ENCODE results near the gene RALGPS1.
"Not testable (repeated sequence)": the region's sequence is repeated elsewhere in the genome, so short reads cannot be mapped to it uniquely, and the experiment has no call there.

Gene RALGPS1

DNA sequence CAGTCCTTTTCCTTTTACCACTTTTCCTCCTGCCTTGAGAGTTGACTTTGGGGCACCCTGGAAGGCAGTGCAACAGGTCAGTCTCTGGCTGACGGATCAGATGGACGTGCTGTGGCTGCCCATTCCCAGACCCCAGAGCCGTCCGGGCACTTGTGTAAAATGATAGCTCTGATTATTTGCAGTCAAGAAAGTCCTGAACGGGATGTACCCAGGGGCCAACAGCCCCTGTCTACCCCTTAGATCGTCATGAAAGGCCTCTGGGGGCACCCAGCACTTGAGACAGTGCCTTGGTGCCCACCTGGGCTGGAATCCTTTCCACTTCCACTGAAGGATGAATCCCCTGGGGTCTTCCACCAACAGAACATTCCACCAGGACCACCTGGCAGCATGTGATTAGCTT, 225.6 kb downstream of the RALGPS1 start:
- no peak for DNase-seq

DNA sequence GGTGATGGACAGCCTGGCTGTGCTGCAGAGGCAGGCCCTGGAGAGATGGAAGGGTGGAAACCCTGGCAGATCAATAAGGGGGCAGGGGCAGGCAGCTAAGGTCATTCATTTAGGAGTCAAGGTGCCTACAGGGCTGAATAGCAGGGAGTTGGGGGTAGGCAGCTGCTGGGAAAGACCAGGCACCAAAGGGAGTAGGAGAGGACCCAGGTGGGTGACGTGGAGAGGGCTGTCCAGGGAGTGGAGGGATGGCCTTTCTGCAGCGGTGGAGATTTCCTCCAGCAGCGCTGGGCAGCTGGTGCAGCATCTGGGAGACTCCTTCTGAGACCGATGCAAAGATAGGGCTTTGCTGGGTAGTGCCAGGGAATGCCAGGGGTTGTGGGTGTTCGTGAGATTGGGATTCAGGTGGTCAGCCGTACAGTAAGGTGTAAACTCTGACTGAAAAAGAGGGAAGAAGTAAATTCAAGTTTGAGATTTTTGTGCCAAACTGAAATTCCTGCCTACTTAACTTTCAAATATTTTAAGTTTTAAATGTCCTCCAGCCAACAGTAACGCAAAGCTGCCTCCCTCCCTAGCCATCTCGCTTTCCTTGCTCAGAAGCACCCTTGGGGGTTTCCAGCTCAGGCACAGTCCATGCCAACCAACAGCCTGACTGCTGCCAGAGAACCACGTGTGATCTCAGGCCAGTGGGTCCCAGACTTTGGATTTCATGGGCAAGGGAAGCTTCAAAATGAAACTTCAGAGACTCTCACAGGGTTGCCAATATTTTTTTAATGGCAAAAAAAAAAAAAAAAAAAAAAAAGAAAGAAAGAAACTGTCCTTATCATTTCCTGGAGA, 226.5 kb downstream of the RALGPS1 start:
- DNase-seq, result no peak

DNA sequence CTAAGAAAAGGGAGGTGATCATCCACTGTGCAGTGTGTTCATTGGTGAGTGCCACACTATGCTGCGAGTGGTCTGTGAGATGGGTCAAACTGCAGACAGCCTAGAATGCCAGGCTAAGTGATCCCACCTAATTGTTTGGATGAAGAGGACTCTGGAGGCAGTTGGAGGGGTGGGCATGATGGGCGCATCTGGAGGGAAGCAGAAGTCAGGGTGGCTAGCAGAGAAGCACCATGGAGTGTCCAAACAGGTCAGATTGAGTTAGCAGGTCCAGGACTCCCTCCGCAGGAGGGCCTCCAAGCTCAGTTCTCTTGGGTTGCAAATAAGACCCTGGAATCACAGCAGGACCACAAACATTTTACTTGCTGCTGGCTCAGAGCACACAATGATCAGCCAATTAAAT, 227.7 kb downstream of the RALGPS1 start:
- DNase-seq, result no peak

DNA sequence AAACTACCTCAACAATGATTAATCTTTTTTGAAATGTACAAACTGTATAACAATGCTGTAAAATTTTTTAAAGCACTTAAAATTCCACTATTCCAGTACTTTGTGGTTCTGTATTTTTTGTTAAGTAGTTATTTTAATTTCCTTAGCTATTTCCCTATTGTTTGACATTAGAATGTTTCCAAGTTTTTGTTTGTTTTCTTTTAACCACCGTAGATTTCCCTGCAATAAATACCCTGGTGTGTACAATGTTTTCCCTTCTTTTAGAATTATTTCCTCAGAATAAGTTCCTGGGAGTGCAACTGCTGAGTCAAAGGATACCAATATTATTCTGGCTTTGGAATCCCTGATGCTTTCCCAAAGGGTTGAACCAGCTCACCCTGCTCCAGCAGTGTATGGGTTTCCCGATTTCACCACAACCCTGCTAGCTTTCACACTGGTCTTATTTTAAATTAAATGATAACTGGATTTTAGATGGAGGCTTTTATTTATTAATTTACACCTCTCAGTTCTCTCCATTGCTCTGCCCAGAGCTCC, 228.4 kb downstream of the RALGPS1 start:
- DNase-seq, result no peak

DNA sequence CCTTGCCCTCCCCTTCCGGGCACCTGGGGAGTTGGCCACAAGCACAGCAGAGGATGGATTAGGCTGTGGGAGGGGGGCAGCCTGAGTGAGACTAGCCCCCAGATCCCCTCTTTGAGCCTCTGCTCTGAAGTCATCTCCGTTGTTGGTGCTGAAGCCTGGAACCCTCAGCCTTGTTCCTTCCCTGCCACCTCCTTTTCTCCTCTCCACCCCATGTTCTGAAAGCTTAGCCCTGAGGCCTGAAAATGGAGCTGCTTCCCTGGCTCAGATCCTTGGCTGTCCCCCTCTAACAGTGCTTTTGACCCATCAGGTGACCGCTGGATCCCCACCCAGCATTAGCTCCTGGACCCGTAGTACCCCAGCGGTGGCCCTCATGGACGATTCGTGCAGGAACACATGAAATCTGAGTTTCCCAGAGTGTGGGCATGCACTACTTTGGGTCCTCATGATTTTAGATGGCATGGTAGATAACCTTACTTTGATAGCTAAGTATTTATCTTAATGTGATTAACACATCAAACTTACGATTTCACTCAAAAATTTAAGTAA, 229.4 kb downstream of the RALGPS1 start:
- DNase-seq, result no peak

DNA sequence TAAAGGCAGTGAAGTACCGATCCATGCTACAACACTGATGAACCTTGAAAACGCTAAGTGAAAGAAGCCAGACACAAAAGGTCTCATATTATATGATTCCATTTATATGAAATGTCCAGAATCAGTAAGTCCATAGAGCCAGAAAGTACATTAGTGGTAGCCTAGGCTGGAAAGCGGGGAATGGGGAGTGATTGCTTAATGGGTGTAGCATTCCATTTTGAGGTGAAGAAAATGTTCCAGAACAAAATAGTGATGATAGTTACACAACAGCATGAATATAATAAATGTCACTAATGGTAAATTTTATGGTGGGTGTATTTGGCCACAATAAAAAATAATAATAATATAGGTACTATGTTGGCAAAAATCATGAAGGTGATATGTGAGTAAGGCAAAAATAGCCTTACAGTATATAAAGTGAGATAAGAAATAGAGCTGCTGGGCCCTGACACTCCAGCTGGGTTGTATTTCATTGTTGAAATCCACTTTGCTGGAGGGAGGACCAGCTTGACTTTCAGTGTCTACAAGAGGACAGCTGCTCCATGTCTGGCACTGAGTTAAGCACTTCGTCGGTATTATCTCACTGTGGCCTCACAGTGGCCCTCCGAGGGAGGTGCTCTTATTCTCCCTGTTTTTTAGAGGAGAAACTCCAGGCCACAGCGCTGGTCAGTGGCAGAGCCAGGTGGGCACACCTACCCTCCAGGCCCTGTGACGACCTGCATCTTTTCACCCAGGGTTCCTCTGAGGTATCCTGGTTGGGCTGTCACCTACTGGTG, 230.3 kb downstream of the RALGPS1 start:
- peak; percentile 9 for DNase-seq

DNA sequence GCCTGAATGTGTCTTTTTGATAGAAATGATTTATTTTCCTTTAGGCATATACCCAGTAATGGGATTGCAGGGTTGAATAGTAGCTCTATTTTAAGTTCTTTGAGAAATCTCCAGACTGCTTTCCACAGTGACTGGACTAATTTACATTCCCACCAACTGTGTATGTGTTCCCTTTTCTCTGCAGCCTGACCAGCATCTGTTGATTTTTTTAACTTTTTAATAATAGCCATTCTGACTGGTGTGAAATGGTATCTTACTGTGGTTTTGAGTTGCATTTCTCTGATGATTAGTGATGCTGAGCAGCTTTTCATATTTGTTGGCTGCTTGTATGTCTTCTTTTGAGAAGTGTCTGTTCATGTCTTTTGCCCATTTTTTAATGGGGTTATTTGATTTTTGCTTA, 232.3 kb downstream of the RALGPS1 start:
- DNase-seq, result not testable (repeated sequence)

DNA sequence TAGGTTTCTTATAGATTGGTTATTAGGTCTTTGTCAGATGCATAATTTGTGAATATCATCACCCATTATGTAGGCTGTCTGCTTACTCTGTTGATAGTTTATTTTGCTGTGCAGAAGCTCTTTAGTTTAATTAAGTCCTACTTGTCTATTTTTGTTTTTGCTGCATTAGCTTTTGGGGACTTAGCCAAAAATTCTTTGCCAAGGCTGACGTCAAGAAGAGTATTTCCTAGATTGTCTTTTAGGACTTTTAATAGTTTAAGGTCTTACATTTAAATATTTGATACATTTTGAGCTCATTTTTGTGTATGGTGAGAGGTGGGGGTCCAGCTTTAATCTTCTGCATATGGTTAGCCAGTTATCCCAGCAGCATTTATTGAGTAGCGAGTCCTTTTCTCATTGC, 232.7 kb downstream of the RALGPS1 start:
- DNase-seq, result no peak

DNA sequence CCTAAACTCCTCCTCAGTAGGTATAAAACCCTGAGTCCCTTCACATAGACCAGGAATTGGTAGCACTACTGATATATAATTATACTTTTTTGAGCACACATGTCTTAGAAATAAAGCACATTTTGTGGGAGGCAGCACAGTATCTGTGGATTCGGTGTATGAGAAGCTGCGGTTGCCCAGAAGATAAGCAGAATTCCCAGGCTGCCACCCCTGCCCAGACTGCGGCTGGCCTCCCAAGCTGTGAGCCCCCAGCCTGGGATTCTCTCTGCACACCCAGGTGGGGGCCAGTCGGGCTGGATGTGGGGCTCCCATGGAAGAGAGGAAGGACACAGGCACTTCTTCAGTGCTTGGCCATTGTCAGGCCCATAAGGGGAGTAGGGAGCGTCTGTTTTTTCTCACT, 233.4 kb downstream of the RALGPS1 start:
- no peak for DNase-seq

DNA sequence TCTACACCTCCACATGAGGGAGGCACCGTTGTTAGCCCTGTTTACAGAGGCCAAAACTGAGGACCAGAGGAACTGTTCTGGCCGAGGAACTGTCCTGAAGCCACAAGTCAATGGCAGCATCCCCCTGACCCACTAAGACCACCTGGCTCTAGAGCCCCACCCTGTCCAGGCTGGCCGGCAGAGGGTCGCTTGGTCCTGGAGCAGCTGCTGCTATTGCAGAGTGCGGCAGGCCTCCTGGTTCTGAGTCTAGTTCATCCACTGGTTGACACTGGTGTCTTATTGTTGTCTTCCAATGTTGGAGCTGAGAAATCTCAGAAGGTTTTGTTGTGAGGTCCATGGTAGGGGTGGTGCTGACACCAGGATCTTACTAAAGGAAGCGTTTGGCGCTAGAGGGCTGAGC, 234.4 kb downstream of the RALGPS1 start:
- DNase-seq, result no peak

DNA sequence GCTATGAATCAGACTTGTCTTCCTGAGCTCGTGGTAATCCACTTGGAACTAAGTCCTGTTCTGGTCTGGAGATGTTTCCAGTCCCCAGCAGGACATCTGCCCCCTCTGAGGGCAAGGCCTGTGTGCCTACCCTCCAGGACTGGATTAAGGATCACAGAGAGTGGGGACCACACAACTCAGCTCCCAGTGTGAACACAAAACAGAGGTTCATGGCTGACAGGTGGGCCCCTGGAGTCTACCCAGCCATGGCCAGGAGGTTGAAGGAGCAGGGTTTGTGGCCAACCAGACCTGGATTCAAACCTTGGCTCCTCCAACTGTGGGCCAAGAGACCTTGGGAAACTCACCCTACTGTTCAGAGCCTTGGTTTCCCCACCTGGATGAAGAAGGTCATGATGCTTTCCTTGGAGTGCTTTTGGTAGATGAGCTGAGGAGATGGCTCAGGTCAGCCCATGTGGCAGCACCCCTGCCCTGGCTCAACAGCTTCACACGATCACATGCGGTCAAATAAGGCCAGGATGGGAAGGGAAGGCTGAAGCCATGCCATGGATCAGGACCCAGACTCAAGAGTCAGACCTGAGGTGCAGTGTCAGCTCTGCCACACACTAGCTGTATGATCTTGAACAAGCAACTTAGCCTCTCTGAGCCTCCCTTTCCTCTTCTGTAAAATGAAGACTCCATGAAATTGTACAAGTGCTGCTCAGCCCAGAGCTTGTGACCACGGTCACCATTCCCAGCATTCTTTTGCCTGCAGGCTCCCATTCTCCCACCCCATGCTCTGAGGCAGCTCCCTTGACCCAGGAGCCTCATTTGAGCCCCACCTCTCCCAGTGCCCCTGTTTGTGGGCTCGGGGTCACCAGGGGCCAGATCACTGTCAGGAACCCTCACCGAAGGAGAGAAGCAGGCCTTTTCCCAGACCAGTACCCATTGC, 235.1 kb downstream of the RALGPS1 start:
- DNase-seq, result no peak

DNA sequence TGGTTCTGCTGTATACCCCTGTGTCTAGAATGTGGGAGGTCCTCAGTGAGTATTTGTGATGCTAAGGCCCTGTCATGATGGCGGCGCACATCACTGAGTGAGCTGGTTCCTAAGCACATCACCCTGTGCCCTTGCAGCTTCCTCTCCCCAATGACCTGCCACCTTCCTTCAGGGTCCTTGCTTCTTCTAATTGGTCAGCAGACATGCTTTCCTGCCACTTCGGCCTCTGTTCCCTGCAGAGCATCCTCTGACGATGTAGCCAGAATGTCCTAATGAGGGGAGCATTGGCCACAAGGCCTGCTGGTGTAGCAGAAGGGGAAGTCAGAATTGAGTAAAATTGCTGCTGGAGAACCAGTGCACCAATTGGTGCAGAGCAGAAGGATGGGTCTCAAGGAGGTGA, 238.9 kb downstream of the RALGPS1 start:
- no peak for DNase-seq

DNA sequence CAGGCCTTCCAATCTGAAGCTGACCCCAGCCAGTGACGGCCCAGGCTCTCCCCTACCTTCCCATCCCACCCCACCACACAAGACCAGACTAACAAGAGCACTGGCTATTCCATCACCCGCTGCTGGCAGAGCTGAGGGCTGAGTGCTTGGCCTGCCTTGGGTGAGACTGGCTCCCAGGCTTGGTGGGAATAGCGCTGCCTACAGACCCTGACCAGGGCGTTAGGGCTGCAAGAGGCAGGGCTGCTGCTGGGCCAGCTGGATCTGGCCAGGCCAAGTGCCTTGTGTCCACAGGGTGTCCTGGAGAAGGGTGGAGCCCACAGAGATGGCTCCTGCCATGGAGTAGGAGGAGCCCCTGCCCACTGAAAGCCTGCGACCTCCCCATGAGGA, 239.4 kb downstream of the RALGPS1 start:
- DNase-seq, result no peak

DNA sequence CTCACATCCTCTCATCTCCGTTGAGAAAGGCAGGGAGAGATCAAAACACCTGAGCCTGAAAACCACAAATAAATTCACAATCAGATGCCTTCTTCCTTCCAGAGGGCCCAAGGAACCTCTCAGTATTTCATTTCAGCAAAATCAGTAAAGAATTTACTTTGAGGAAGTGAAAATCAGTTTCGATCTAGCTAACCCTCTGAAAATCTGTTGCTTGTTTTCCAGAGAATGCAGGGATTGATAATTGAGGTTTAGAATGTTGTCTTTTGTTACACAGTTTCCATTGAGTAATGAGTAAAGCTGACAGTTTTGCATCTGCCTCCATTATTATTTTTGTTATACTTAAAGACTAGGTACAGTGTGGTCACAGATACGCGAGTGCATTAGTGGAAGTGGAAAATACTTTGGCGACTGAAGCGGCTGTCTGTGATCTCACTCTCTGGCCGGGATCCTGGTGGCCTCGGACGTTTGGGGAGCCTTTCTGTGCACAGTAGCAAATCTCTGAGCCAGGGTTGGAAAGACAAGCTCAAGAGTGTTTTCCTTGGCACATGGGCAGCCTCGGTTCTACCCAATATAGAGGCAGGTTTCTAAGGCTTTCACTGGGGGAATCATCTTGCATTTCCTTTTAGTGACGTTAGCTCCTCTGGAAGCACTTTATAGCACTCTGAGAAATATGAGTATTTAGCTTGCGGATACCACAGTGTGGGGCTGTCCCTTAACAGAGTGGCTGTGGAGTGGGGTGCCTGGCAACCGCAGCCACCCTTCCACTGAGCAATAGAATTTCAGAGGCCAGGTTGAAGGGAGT, 240.0 kb downstream of the RALGPS1 start:
- no peak for DNase-seq

DNA sequence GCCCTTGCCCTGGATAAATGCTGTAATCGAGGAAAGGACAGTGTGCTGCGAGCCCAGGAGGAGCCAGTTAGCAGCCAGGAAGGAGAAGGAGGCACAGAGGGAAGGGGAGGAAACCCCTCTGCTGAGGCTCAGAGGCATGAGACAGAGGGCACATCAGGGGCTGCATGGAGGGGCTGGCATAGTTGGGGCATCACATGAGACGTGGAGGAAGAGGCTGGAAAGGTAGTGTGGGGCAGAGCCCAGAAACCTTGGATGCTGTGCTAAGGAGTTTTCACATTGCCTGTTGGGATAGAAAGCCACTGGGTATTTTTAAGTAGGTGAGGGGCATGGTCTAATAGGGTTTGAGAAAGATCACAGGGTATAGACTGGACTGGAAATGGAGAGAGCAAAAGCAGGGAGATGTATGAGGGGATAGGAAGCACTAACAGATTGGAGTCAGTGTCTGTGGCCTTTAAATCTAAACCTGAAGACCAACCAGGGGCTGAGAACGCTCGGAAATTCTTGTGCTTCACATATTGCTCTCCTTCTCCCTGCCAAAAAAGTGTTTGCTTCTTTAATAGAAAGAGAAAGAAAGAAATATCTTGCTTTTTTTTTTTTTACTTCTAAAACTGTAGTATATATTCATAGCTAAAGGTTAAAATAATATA, 240.9 kb downstream of the RALGPS1 start:
- no peak for DNase-seq

DNA sequence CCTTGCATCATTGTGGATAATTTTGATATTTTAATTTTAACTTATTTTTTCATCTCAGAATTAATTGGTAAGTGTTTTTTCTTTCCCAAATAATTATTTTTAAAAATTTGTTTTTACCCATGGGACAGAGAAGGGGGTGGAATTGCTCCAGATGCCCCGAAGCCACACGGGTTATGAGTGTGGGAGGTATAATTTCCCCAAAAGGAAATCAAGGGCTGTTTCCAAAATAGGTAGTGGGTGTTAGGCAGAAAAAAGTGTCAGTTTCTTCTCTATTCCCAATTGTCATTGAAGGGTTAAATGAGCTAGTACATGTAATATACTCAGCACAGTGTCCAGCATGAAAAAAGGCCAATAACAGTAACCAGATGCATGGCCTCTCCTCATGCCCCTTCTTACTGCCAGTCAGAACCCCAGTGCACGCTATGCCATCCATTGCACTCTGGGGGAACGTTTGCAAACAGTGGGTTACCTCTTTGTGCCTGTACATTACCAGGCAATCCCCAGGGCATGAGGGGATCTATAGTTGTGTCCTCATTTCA, 244.3 kb downstream of the RALGPS1 start:
- no peak for DNase-seq

DNA sequence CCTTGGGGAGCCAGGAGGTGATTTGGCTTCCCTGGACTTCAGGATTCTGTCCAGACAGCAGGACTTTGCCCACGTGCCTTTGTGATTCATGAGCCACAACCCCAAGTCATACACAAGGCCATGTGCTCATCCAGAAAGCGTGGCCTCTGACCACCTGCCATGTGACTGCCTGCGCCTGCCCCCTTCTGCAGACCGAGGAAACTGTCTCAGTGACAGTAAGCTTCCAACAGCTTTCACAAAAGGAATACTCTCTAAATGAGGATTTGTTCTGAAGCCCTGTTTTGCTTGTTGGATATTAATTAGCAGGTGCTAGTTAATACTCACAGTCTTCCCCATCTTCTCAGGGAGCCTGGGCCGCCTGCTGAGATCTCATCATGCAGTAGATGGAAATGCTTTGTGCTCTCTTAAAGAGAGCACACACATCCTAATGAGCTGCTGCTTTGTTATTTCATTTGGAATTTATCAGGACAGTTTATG, 244.8 kb downstream of the RALGPS1 start:
- peak; percentile 95 for DNase-seq

DNA sequence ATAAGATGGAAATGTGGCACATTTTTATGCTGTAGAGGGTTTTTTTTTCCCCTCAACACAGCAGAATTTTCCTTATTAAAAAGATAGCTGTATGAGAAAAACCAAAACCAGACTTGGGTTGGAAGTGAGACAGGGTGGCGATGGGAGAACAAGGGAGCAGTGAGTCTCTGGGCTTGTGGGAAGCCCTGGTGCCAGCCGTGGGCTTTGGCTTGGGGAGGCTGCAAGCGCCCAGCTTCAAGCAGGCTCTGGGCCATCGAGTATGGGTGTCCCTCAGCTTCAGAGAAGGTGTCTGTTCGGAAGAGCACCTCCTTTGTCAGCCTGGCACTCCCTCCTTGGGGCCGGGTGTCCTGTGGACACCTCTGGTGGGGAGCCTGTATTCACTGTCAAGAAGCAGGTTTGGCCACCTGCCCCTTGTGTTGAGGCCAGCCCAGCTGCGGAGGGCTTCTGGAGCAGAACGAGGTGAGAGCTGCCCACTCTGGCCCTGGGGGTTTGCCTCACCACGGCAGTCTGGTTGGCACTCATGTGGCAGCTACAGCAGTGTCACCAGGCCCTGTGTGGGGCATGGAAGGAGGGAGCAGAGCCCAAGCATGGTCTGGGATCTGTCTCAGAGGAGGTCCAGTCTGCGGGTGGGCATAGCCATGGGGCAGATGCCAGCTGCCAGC, 245.5 kb downstream of the RALGPS1 start:
- no peak for DNase-seq

DNA sequence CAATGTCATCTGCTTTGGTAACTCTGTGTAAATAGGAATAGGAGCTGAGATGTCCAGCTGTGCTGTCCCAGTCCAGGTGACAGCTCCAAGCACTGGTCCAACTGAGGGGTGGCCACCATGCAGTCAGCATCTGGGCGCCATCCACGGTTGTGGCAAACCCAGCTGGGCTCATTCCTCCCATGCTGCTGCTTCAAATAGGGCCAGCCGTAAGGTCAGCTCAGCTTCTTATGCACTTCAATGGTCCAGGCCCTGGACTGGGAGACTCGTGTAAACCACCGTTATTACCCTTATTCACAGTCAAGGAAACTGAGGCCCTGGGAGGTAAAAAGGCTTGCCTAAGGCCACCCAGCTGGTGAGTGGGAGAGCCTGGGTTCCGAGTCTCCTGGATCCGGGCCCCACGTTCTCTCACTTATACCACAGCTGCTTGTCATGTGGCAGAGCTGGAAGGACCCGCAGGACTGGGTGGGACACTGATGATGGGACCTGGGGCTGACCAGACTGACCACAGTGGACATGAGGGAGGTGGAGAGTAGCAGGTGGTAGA, 246.6 kb downstream of the RALGPS1 start:
- no peak for DNase-seq

Data from HCEC 1CT (cell line).